DMS153 (cell line): Measurements from ENCODE around the gene GRIN2A.

Source experiments
- DNase-seq: peaks from one replicate; lab custom pipeline; 2025; lab: John Stamatoyannopoulos, UW

The GRIN2A gene

GRCh38 chr16:10181196-10182162, 749 bp downstream of the GRIN2A start:
- no peak for DNase-seq

GRCh38 chr16:10180771-10181163, 1.5 kb downstream of the GRIN2A start:
- DNase-seq, result no peak

GRCh38 chr16:10180042-10180770, 2.0 kb downstream of the GRIN2A start:
- DNase-seq, result no peak

DNA sequence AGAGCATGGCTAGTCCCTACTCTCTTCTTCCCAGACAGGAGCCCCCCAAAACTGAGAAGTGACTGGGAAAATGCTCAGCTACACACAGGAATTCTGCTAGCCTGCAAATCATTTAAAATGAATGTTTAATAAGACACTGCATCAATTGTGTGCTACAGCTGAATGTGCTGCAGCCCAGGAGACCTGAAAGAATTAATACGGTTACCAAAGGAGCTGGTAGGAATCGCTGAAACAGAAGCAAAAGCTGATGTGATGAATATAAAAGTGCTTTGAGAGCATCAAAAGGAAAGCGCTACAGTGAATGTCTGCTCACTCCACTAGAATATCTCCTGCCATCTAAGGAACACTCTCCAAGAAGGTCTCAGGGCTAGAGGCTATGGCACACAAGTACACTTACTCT, 3.7 kb downstream of the GRIN2A start:
- no peak for DNase-seq

- DNase-seq, result no peak
Observed at GRCh38 chr16:10178080-10178479, 4.1 kb downstream of the GRIN2A start.

DNA sequence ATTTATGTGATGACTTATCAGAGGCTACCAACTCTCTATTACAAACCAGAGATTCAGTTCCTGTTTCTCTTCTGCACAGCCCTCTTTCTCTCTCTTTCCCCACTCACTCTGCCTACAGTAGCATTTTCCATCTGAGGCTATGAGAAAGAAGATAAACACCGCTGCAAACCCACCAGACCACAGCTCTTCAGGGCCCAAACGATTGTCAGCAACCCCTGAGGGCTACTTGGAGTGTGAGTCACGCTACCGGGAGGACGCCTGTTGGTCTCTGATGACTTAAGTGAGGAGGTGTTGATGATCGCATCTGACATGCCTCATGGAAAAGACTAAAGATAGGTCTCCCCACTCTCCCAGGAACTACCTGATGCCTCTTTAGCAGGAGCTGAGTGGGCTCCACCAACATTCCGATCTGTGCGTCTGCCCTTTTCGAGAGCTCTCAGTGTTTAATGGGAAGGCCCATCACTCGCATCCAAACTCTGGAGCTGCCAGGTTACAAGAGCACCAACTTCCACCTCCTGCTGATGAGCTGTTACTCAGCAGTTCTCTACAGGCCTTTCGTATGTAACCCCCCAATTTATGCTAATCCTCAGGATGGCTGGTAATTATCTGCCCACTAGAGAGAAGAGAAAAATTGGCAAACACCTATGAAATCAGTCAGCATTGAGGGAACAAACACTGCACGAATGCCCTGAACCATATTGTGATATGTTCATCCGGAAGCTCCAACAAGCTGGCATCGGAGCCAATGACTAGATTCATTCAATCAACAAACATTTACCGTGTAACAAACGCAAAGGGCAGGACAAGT, 9.2 kb downstream of the GRIN2A start:
- DNase-seq, result no peak

DNA sequence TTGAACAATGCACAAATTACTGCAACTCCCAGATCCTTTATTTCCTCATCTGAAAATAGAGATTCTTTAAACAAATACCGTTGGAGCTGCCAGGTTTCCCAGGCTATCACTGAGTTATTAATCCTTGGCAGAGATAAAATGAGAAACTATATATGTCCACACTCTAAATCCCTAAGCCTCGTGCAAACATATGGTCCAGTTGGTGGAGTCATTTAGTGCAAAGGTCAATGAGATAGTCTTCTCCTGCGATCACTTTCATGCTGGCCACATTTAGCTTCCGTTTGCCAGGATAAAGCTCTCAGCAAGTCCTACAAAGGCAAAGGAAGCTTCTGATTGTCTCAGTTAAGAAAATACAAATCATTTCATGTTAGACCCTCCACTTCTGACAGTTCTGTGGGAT, 11.0 kb downstream of the GRIN2A start:
- DNase-seq, result no peak

- no peak for DNase-seq
Observed at GRCh38 chr16:10169904-10170410, 12.3 kb downstream of the GRIN2A start.

DNA sequence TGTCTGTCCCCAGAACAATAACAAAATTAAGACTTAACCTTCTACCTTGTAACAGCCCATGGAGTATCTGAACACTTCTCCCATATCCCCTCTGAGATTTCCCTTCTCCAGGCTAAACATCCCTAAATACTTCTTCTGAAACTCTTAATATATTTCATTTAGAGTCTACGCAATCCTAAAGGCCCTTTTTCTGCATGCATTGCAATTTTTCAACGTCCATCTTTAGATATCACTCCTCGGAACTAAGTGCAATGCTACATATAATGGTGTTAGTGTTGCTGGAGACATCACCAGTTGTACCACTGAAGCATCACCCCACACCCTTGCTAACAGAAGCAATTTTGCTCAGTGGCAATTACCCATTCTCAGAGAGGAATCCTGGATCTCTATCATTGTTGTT, 13.2 kb downstream of the GRIN2A start:
- DNase-seq, result no peak

GRCh38 chr16:10168258-10168657, 14.0 kb downstream of the GRIN2A start:
- no peak for DNase-seq

GRCh38 chr16:10165643-10166042, 16.6 kb downstream of the GRIN2A start:
- no peak for DNase-seq

- no peak for DNase-seq
Observed at GRCh38 chr16:10162981-10163380, 19.2 kb downstream of the GRIN2A start.

DNA sequence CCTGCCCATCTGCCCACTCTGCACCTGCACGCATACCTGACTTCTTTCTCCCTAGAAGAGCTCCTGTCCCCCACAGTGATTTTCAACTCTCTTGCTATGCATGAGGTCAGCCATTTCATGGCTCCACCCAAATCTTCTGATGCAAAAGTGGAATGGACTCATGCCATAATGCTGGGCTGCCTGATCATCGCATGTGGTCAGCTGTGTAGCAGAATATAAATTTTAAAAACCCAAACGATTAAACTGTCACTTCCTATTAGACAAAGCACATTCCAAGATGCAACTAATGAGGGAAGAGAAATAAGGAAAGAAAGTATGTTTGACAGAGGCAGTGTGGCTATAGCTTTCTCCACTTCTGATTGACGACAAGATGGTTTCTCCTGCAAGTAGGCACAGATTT, 26.1 kb downstream of the GRIN2A start:
- no peak for DNase-seq

DNA sequence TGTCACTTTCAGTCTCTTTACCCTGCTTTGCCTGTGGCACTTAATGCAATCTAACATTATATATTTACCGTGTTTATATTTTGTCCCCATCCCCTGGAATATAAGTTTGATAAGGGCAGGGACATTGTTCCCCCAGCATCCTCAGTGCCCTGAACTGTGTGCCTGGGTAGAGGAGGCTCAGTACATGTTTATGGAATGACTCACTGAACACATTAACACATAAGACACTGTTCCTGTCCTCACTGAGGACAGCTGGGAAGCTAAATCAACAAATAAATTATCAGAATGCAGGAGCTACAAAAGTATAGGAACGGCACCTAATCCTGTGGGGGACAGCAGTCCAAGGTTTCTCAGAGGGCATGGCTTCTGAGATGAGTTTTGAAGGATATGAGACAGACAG, 27.8 kb downstream of the GRIN2A start:
- no peak for DNase-seq

DNA sequence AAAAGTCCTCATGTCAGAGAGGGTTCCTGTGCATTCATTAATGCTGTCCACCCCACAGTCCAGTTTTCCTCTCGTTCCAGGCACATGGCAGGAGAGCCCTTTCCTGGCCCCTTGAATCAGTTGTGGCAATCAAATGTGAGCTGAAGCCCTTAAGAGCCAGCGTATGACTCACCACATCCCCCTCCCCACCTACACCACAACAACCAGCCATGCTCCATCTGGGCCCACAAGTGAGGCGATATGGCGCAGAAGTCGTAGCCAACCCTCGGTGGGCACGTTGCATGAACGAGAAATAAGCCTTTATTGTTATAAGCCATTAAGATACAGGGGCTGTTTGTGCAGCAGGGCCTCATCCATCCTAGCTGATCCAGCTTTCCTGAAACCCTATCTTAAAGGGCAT, 28.2 kb downstream of the GRIN2A start:
- DNase-seq, result no peak

DNA sequence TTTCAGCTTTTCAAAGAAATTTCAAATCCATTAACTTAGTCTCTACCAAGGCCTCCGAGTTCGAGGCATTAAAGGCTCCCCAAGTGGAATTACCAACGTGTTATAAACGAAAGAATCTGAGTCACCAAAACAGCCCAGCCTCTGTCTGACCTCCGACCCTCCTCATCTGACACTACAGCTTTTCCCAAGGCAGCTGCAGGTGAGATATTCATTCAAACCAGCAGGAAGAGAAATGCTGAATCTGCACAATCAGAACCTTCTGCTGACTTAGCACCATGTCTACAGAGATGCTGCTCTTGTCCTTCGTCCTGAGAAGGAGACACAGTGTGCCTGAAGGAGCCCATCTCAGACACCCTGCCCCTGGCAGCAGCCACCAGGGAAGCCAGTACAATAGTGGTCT, 30.5 kb downstream of the GRIN2A start:
- DNase-seq, result no peak

DNA sequence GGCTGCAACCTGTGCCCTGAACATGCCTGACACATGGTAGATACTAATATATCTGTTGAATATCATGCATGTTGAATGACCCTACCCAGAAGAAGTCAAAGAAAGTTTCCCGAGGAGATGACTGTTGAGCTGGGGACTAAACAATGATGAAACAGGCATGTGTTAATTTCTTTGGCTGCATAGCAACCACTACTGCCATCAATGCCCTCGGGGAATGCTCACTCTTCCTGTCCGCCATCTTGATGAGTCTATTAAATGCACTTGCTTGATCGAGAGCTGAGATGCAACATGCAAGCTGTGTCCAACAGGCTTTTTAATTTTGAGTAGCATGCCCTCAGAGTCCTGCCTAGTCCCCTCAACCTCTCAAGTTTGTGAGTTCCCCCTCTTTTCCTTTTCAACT, 31.3 kb downstream of the GRIN2A start:
- DNase-seq, result no peak

DNA sequence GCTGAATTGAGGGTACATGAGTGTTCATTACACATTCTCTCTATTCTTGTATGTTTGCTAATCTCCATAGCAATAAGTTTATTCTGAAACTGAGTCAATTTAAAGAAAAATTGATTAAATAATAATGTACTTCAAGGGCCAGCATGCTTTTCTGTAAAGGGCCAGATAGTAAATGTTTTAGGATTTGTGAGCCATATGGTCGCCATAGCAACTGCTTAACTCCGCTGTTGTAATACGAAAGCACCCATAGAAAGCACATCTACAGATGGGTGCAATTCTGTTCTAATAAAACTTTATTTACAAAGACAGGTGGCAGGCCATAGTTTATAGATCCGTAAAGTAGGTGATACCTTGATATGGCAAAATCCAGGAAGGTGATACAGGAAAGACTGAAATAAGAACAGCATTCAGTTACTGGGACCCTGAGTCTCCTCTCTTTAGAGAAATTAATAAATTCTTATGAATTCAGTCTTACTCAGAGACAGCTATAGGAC, 36.6 kb downstream of the GRIN2A start:
- DNase-seq, result no peak

- DNase-seq, result no peak
Observed at GRCh38 chr16:10141671-10142070, 40.6 kb downstream of the GRIN2A start.

- DNase-seq, result no peak
Observed at GRCh38 chr16:10138881-10139280, 43.3 kb downstream of the GRIN2A start.

GRCh38 chr16:10137341-10137740, 44.9 kb downstream of the GRIN2A start:
- DNase-seq, result no peak

DNA sequence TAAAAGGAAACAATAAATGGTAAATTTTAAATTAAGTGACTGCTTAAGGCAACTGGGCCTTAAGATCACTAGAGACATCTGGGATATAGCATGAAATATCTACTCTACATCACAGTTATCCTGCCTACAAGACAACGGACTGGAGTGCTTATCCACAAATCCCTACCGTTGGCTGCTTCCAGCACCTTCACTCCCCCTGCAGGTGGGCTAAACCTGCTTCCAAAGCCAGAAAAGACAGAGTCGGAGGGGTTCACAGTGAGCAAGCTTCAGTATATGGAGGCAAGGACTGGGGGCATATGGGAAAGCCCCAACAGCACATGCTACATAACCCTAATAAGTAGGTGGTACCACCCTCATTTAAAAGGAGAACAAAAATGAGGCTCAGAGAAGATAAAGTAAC, 45.3 kb downstream of the GRIN2A start:
- DNase-seq, result no peak
